Neural cell (in vitro differentiated cells): Measurements from ENCODE around the gene LINGO1. TPM values are rescaled to one million over a fixed set of nuclear protein-coding genes. Genes with fewer than 3 reads are reported as not detected.

ENCODE experiments used
- H2AFZ ChIP-seq: fragments of 200-600, 300-800 bp; sonication (generic), shearing (Covaris generic); 2 replicates; pipeline ENCODE4 v1.6.0; 2014; ENCODE audit warnings: low read depth, mild to moderate bottlenecking, antibody characterized with exemption, low read length, moderate library complexity
- H3F3A ChIP-seq: fragments of 200-600 bp; shearing (Covaris generic); 2 replicates; pipeline ENCODE4 v1.6.1; 2016; ENCODE audit warnings: mild to moderate bottlenecking, moderate library complexity, mixed read lengths, antibody characterized with exemption, low read length; ENCODE audit not compliant: insufficient read depth, poor library complexity, severe bottlenecking
- H3K27ac ChIP-seq: fragments of 200-600, 300-800 bp; sonication (generic), shearing (Covaris generic); 2 replicates; pipeline ENCODE4 v1.5.1; 2014; ENCODE audit warnings: mild to moderate bottlenecking, low read length, moderate library complexity
- H3K27me3 ChIP-seq: fragments of 300-800, 200-600 bp; sonication (generic), shearing (Covaris generic); 2 replicates; pipeline ENCODE4 v1.6.0; 2014; ENCODE audit warnings: mild to moderate bottlenecking, low read depth, low read length, moderate library complexity; ENCODE audit not compliant: insufficient read depth
- H3K36me3 ChIP-seq: fragments of 300-800, 200-600 bp; sonication (generic), shearing (Covaris generic); 2 replicates; pipeline ENCODE4 v1.5.1; 2014; ENCODE audit warnings: mild to moderate bottlenecking, antibody characterized with exemption, low read length, moderate library complexity; ENCODE audit not compliant: insufficient read depth
- H3K4me2 ChIP-seq: fragments of 300-800, 200-600 bp; sonication (generic), shearing (Covaris generic); 2 replicates; pipeline ENCODE4 v1.6.0; 2014; ENCODE audit warnings: mild to moderate bottlenecking, low read length
- H3K4me3 ChIP-seq: fragments of 300-800, 200-600 bp; sonication (generic), shearing (Covaris generic); 2 replicates; pipeline ENCODE4 v1.5.1; 2014; ENCODE audit warnings: mild to moderate bottlenecking, low read length, moderate library complexity
- H3K79me2 ChIP-seq: fragments of 200-600 bp; shearing (Covaris generic); replicated peaks from 2 replicates; pipeline ENCODE4 v1.6.0; 2014; ENCODE audit warnings: mild to moderate bottlenecking, low read length, moderate library complexity; ENCODE audit not compliant: insufficient read depth
- H3K9ac ChIP-seq: fragments of 300-800, 200-600 bp; sonication (generic), shearing (Covaris generic); 2 replicates; pipeline ENCODE4 v1.6.1; 2016; ENCODE audit warnings: mild to moderate bottlenecking, low read length, mixed read lengths
- H3K9me2 ChIP-seq: fragments of 200-600 bp; shearing (Covaris generic); 2 replicates; pipeline ENCODE4 v1.6.1; 2016; ENCODE audit warnings: mild to moderate bottlenecking, low read length, mixed read lengths; ENCODE audit not compliant: insufficient read depth
- H3K9me3 ChIP-seq: fragments of 200-600, 300-800 bp; sonication (generic), shearing (Covaris generic); 2 replicates; pipeline ENCODE4 v1.6.1; 2016; ENCODE audit warnings: mild to moderate bottlenecking, mixed run types, low read length, moderate library complexity, mixed read lengths
- H4K20me1 ChIP-seq: fragments of 200-600 bp; shearing (Covaris generic); 2 replicates; pipeline ENCODE4 v1.6.1; 2016; ENCODE audit warnings: mild to moderate bottlenecking, mixed run types; ENCODE audit not compliant: insufficient read depth
- EP300 ChIP-seq: fragments of 450-650 bp; conservative IDR thresholded peaks from 2 replicates; pipeline ENCODE4 v1.6.1; 2014; ENCODE audit warnings: antibody characterized with exemption, mild to moderate bottlenecking, moderate library complexity; ENCODE audit not compliant: poor library complexity, severe bottlenecking
- EZH2 ChIP-seq: fragments of 200-600, 300-800 bp; shearing (Covaris generic), sonication (generic); IDR thresholded peaks from 2 replicates; pipeline ENCODE4 v1.6.1; 2014; ENCODE audit warnings: antibody characterized with exemption, low read length, borderline replicate concordance, mild to moderate bottlenecking; ENCODE audit not compliant: insufficient read depth, poor library complexity, severe bottlenecking
- MXI1 ChIP-seq: fragments of 450-650 bp; conservative IDR thresholded peaks from 2 replicates; pipeline ENCODE4 v1.6.1; 2014; ENCODE audit warnings: antibody characterized with exemption, mild to moderate bottlenecking; ENCODE audit not compliant: poor library complexity, severe bottlenecking
- POLR2AphosphoS5 ChIP-seq: IDR thresholded peaks from 2 replicates; pipeline ENCODE4 v1.6.1; 2012
- RAD21 ChIP-seq: fragments of 450-650 bp; conservative IDR thresholded peaks from 2 replicates; pipeline ENCODE4 v1.6.1; 2014; ENCODE audit warnings: antibody characterized with exemption, mild to moderate bottlenecking, moderate library complexity
- REST ChIP-seq: IDR thresholded peaks from 2 replicates; pipeline ENCODE4 v1.6.1; 2012; ENCODE audit warnings: borderline replicate concordance
- TAF1 ChIP-seq: IDR thresholded peaks from 2 replicates; pipeline ENCODE4 v1.6.1; 2012; ENCODE audit warnings: low read depth
- polyA plus RNA-seq: library from polyadenylated mRNA; depleted of rRNA; stranded (reverse); fragments of >200 nt; gene quantifications from 2 replicates; pipeline ENCODE4 v1.2.3, GENCODE V29; 2014
- TF ChIP-seq, protein P1 (sequence below): fragments of 450-650 bp; IDR thresholded peaks from 2 replicates; pipeline ENCODE4 v1.5.1; 2014; ENCODE audit warnings: antibody characterized with exemption, mild to moderate bottlenecking, moderate library complexity; ENCODE audit not compliant: poor library complexity, severe bottlenecking

LINGO1 gene
- polyA plus RNA-seq, 1 donor from 2014 or later = 34.4 TPM

GRCh38 chr15:77605547-77605946, 27.2 kb downstream of the LINGO1 start:
- no peaks in the 10 kb centered on the region for H3K36me3 ChIP-seq
- no peaks in the 10 kb centered on the region for H3K79me2 ChIP-seq
- H3K27ac ChIP-seq = no peak overlapping the region
- no peak overlapping the region for H3K4me2 ChIP-seq
- no peaks in the 10 kb centered on the region for H3K27me3 ChIP-seq
- H3K9ac ChIP-seq = no peak overlapping the region
- no peak overlapping the region for H2AFZ ChIP-seq
- H3K9me2 ChIP-seq = no peaks in the 10 kb centered on the region
- H3K9me3 ChIP-seq = no peaks in the 10 kb centered on the region
- no peaks in the 10 kb centered on the region for H4K20me1 ChIP-seq
- TF ChIP-seq MXI1 (no peak), REST (no peak), POLR2AphosphoS5 (no peak), EP300 (no peak), EZH2 (no peak), RAD21 (no peak), TAF1 (no peak)
- TF ChIP-seq, protein P1, sequence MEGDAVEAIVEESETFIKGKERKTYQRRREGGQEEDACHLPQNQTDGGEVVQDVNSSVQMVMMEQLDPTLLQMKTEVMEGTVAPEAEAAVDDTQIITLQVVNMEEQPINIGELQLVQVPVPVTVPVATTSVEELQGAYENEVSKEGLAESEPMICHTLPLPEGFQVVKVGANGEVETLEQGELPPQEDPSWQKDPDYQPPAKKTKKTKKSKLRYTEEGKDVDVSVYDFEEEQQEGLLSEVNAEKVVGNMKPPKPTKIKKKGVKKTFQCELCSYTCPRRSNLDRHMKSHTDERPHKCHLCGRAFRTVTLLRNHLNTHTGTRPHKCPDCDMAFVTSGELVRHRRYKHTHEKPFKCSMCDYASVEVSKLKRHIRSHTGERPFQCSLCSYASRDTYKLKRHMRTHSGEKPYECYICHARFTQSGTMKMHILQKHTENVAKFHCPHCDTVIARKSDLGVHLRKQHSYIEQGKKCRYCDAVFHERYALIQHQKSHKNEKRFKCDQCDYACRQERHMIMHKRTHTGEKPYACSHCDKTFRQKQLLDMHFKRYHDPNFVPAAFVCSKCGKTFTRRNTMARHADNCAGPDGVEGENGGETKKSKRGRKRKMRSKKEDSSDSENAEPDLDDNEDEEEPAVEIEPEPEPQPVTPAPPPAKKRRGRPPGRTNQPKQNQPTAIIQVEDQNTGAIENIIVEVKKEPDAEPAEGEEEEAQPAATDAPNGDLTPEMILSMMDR = no peak
- peaks cover 4% of the 10 kb centered on the region for H3F3A ChIP-seq
- no peak overlapping the region for H3K4me3 ChIP-seq

DNA sequence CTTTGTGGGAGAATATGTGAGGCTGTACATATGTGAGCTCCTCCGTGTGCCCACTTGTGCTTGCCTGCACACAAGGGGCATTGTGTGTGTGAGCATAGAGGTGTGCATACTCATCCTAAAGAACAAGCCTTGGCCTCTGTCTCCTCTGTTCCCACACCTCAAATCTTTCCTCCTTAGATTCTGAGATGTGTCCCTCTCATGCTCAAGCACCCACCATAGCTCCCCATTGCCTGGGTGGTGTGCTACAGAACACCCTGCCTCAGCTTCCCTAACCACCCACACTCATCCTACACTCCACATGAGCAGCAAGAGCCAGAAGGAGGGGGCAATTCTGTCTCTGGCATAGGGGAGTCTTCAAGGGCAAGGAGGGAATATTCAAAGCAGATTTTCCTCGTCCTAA, 27.7 kb downstream of the LINGO1 start:
- no peaks in the 10 kb centered on the region for H3K79me2 ChIP-seq
- H3K9me3 ChIP-seq = no peaks in the 10 kb centered on the region
- no peaks in the 10 kb centered on the region for H4K20me1 ChIP-seq
- H3K4me3 ChIP-seq = peak overlapping the region; percentile 52
- peak overlapping the region; percentile 42 for H3K9ac ChIP-seq
- no peaks in the 10 kb centered on the region for H3K27me3 ChIP-seq
- H3F3A ChIP-seq = peaks cover 4% of the 10 kb centered on the region
- H2AFZ ChIP-seq = no peak overlapping the region
- H3K9me2 ChIP-seq = no peaks in the 10 kb centered on the region
- TF ChIP-seq, protein P1 = no peak
- peak; percentile 2 for TF ChIP-seq RAD21
- H3K4me2 ChIP-seq = peak overlapping the region; percentile 59
- H3K27ac ChIP-seq = peak overlapping the region; percentile 39
- no peaks in the 10 kb centered on the region for H3K36me3 ChIP-seq
